Astrocyte (in vitro differentiated cells and primary cell): ENCODE data around the gene DNAH17.

ENCODE experiments used
- CTCF ChIP-seq: IDR thresholded peaks from 2 replicates; pipeline ENCODE4 v1.5.1; 2011; ENCODE audit warnings: low read depth, mild to moderate bottlenecking, inconsistent platforms, low read length, moderate library complexity; ENCODE audit not compliant: insufficient read depth
- EZH2 ChIP-seq: IDR thresholded peaks from 2 replicates; pipeline ENCODE4 v1.6.1; 2012; ENCODE audit warnings: mild to moderate bottlenecking, low read length, inconsistent platforms; ENCODE audit not compliant: insufficient read depth

- no peak for TF ChIP-seq CTCF
- no peak for TF ChIP-seq EZH2
Measured at GRCh38 chr17:78488156-78488555, 89.0 kb downstream of the DNAH17 start.
